Stimulated activated CD4-positive, alpha-beta T cell treated with anti-CD3 and anti-CD28 coated beads, Interleukin-12 subunit alpha, Interleukin-12 subunit beta, amount 100 ng/mL, for 4 hours (primary cell): Measurements from ENCODE around the gene COL27A1.

ENCODE experiments used
- DNase-seq: peaks from one replicate; pipeline ENCODE4 v3.0.0-alpha.2; 2020

COL27A1 gene

GRCh38 chr9:114155263-114155994 is at the start of gene COL27A1:
COL27A1 (plus strand) TSS chr9:114155537; CDS start chr9:114155951, 414 bp downstream.
- DNase-seq, result peak; percentile 85

- no peak for DNase-seq
These were observed 47.9 kb upstream of the COL27A1 start for GRCh38 chr9:114107286-114108001.

DNA sequence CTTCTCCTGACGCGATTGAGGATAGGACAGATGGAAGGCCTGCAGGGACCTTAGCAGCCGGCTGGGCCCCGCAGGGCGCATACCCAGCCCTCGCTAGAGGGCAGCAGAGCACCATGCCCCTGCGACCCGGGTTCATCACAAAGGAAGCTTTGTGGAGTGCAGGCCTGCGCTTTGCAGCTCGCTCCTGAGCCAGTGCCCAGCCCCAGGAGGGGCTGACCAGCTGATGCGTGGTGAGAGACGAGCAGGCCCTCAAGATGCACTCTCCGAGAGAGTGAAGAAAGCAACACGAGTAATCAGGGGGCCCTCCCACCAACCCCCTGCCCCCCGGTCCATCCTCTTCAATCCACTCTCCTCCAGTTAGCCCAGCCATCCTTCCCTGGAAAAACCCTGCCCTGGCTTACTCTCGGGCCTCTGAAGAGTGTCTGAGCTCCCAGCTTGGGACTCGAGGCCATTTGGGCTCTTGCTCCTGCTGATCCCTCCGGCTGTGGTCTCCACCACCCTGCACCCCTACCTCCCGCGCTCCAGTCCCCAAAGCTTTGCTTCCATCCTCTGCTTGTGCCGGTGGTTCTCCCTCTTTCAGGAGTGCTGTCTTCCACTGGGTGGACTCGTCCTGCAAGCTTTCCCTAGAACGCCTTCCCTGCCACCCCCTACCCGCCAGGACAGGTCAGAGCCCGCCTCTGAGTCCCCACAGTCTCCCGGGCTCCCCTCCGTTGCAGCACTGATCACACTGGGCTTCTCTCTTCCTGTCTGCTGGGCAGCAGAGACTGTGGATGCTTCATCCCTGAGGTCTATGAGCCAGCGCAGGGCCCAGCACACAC is 47.1 kb upstream of the COL27A1 start:
- peak; percentile 62 for DNase-seq

DNA sequence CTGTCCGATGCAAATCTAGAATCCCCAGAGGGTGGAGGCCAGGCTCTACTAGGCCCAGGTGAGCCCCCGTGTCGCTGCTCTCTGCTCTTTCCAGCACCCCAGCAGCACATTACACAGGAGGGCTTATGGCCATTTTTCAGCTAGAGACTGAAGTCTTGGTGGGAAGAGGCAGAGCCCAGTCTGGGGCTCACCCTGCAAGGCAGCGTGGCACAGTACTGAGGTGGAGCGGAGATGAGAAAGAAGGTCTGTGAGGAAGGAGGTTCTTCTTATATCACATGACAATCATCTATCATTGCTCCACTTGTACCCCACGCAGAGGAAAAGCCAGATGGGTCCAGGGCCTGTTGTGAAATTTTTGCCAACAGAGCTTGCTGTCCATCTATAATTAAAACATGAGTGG is 46.2 kb upstream of the COL27A1 start:
- DNase-seq, result no peak

DNA sequence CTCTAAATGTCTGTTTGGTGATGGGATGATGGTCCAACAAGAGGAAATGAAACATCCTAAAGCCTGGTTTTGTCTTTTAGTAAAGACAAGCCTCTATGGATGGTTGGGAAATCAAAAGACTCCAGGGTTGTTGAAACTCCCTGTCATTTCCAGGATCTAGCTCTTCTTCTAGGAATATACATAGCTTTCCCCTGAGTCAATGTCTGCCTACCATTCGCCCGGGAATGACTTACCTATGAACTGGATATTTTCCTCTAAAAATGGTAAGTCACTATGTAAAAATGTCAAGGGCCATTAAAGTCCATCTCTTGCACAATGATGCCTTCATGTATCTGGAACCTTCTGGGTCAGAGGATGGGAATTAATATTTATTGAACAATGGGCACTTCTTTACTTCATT is 45.2 kb upstream of the COL27A1 start:
- no peak for DNase-seq

DNA sequence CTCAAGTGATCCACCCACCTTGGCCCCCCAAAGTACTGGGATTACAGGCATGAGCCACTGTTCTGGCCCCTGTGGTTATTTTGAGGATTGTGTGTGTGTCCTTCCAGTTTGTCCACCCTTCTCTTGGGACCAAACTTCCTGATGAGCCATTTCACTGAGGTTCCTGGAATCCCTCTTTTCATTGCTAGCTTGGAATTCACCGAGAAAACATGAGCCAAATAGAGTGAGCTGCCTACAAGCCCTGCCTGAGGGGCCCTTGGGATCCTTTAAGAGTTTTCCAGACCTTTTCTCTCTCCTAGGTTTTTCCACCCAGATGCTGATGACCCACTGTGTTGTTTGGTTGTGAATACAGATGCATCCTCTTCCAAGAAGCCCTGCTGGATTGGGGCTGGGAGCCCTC is 43.0 kb upstream of the COL27A1 start:
- DNase-seq, result no peak

DNA sequence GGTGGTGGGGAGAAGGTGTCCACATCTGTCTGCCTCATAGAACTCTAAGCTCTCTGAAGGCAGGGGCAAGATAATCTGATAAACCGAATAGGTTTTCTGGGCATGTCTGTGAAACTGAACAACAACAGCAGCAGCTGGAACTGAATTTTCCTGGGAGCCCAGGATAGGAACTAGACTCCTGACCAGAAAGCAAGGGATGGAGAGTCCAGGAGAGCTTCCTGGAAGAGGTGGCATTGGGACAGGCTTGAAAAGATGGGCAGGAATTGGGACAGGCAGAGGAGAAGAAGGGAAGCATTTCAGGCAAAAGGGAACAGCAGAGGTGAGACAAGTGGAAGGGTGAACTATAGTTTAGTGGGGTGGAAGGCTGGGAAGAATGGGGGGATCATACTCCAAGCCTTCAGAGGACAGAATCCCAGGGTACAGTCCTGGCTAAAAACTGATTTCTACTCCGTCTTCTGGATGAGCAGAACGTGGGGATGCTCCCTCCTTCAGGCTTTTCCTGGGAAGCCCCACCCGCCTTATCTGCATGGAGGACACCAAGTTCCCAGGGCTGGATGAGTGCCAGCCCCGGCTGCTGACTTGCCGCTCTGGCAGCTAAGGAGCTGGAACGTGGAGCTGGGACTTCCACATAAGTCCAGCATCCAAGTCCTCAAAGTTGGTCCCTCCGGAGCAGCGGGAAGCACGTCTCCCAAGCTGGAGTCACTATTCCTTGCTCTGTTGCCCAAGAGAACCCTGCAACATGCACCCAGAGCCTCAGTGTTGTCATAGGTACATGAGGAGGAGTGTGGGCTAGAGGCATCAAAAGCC is 42.4 kb upstream of the COL27A1 start:
- no peak for DNase-seq

GRCh38 chr9:114114364-114114763 is 41.0 kb upstream of the COL27A1 start:
- DNase-seq, result no peak

GRCh38 chr9:114115654-114116125 is 39.6 kb upstream of the COL27A1 start:
- DNase-seq, result no peak

- DNase-seq, result no peak
These were observed 39.1 kb upstream of the COL27A1 start for GRCh38 chr9:114116126-114116747.

GRCh38 chr9:114117614-114117995 is 37.7 kb upstream of the COL27A1 start:
- DNase-seq, result no peak

DNA sequence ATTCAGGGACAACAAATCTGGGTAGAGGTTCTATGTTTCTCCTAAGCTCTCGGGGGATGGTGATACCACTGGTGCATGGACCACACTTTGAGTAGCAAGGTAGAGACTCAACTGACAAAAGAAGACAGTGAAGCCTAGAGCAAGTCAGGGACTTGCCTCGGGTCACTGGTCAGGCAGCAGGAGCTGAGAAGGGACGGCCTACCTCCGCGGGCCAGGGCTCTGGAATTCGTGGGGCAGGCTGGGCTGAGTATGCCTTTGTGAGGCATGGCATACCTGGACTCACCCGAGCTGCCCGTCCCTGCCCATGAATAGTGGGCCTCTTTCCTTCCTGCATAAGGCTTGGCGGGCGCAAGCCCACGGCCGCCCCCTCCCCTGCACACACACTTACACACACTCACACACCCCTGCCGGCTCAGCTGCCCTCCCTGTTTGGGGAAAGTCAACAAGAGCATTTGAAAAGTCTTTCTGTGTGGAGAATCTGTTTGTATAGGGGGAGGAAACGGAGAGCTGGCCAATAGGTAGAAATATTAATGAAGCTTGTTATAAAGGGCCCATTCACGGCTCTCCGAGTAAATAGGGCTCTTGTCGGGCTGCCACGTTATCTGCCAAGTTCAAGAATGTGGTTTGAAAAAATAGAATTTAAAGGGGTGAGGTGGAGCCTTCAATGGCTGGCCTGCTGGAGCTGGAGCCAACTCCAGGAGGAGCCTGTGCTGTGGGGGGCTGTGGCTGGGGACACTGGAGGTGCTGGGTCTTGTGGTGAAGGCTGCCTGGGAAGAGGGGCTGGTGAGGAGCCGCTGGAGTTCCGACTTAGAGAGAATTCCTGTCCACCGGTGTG is 37.1 kb upstream of the COL27A1 start:
- DNase-seq, result no peak

- no peak for DNase-seq
These were observed 35.8 kb upstream of the COL27A1 start for GRCh38 chr9:114119242-114120191.

GRCh38 chr9:114120192-114121014 is 34.9 kb upstream of the COL27A1 start:
- DNase-seq, result no peak

- DNase-seq, result no peak
These were observed 33.9 kb upstream of the COL27A1 start for GRCh38 chr9:114121227-114122135.

DNA sequence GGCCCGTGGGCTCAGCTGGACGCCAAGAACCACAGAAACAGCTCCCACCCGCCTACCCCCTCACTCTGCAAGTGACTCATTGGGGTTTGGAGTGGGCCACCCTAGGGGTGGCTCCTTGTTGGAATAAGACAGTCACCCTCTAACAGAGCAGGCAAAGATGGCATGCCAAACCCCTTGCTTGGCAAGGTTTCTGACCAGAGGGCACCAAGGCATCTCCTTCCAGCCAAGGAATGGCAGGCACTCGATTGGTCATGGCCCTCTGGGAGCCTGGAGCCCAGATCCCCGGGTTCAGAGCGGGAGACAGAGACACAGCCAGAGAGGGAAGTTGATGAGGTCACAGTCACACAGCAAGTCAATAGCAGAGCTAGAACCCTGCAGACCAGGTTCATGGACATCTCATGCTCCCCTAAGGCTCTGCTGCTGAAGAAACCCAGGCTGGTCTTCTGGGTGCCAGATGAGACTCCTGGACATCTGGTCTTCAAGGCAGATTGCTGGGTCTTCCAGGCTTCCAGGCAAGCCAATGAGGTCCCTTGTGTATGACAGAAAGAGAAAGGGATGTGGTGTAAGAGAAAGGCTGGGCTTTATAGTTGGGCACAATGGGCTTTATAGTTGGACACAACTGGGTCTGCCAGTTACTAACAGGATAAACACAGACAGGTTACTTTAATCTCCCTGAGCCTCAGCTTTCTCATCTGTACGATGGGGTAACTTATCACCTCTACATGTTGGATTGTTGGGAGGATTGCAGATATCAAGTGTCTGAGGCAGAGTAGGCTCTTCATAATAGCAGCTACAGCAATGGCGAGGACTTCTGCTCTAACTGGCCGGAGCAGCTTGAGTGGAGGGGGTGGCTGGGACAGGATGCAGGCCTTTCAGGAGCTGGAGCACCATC is 33.0 kb upstream of the COL27A1 start:
- no peak for DNase-seq
